ENCODE results near the gene OR5H14. TPM values are rescaled to one million over a fixed set of nuclear protein-coding genes. Genes with fewer than 3 reads are reported as not detected.

Gene OR5H14
- total and polyA plus RNA-seq, 2 of the 8 experiments (the other 6 are each of a cell fraction or from before 2014, with no cell fraction given): not detected

DNA sequence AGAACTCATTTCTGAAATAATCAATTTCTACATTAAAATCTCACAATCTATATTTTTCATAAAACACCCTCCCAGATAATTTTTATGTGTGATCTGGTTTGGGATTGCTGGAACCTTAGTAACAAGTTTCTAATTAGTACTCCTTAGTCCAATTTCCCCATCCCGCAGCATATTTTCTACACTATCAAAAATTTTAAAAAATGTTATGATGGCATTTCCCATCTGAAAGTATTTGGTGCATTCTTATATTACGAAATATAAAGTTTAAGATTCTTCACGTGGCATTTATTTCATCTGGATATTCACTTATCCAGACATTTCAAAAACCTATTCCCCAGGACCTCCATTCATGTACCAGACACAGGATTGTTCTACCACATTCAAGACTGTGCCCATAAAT is 1.5 kb downstream of the OR5H14 start:
- no peak overlapping the region for H3K27ac ChIP-seq (ENCODE audit: low read depth, low read length)
- CTCF ChIA-PET (ENCODE audit: partially characterized antibody): no interaction called here
- no peak overlapping the region for H2BK5ac ChIP-seq (ENCODE audit: low read depth, low read length)
- no peaks in the 10 kb centered on the region for H3K9me3 ChIP-seq (ENCODE audit: insufficient read depth in 2 of 2, low read depth in 1 of 2, low read length in 1 of 2)
- FAIRE-seq: no peak
- no peak overlapping the region for H2AFZ ChIP-seq (ENCODE audit: low read length)
- H3K4me1 ChIP-seq (replicated peaks in 1 of 4; ENCODE audit: control insufficient read depth in 3 of 4, insufficient read depth in 4 of 4, low read length in 3 of 4): no peaks in the 10 kb centered on the region
- H3K36me3 ChIP-seq (ENCODE audit: control insufficient read depth in 2 of 4, insufficient read depth in 4 of 4, low read length in 3 of 4): no peaks in the 10 kb centered on the region
- no peak overlapping the region for H3K18ac ChIP-seq (ENCODE audit: extremely low read depth, low read length)
- H3K4ac ChIP-seq (replicated peaks; ENCODE audit: insufficient read length, low read depth, low read length): no peak overlapping the region
- DNase-seq (ENCODE audit: low read depth in 1 of 2, low spot score in 2 of 2): no peak
- WGBS, 2 experiments (ENCODE audit: extremely low coverage in 1 of 2, insufficient coverage in 1 of 2, insufficient read length in 1 of 2, insufficient replicate concordance in 2 of 2, low coverage in 1 of 2, low lambda C conversion rate in 2 of 2, missing lambda C conversion rate in 1 of 2): 81% methylated on average over 3 of the region's 3 CpGs; no CpG with 5 or more reads in 1 of the 2 experiments
- H2BK12ac ChIP-seq (ENCODE audit: low read depth, low read length): no peak overlapping the region
- H3K23ac ChIP-seq (ENCODE audit: insufficient read length): no peak overlapping the region
- H3K4me3 ChIP-seq (ENCODE audit: extremely low read depth in 1 of 4, insufficient read depth in 2 of 4, low read depth in 3 of 4, low read length in 4 of 4): no peak overlapping the region
- POLR2A ChIA-PET (ENCODE audit: partially characterized antibody): no interaction called here
- no peak overlapping the region for H3K4me2 ChIP-seq (ENCODE audit: insufficient read depth in 1 of 2, low read depth in 2 of 2, low read length in 2 of 2)
- no peak overlapping the region for H4K91ac ChIP-seq (replicated peaks; ENCODE audit: insufficient read length, low read length)
- no peaks in the 10 kb centered on the region; the same call in 1 of the 2 replicates for H3K23me2 ChIP-seq (ENCODE audit: low read depth, low read length)
- H2AK5ac ChIP-seq (ENCODE audit: low read depth, low read length): no peak overlapping the region
- H3K14ac ChIP-seq (ENCODE audit: insufficient read length): no peak overlapping the region
- H2BK20ac ChIP-seq (ENCODE audit: low read length): no peak overlapping the region
- no peaks in the 10 kb centered on the region for H3K79me1 ChIP-seq (ENCODE audit: low read depth, low read length)
- H4K8ac ChIP-seq (ENCODE audit: extremely low read depth, insufficient read depth, low read length): no peak overlapping the region
- no peak overlapping the region for H3K9ac ChIP-seq (replicated peaks in 1 of 4; ENCODE audit: extremely low read depth in 1 of 4, low read depth in 3 of 4, low read length in 3 of 4)
- H3K27me3 ChIP-seq (replicated peaks in 1 of 4; ENCODE audit: control insufficient read depth in 3 of 4, extremely low read depth in 1 of 4, insufficient read depth in 3 of 4, low read length in 3 of 4): no peaks in the 10 kb centered on the region
- TF ChIP-seq BRCA1 (IDR thresholded peaks at IDR 0.05; ENCODE audit: low read depth, low read length) (no peak), TAF7 (optimal IDR thresholded peaks at IDR 0.05; ENCODE audit: borderline replicate concordance, low read depth, low read length) (no peak), CEBPB (IDR thresholded peaks at IDR 0.05; ENCODE audit: low read depth, low read length) (no peak), GTF2F1 (IDR thresholded peaks at IDR 0.05; ENCODE audit: borderline replicate concordance, low read depth, low read length) (no peak), CHD1 (IDR thresholded peaks at IDR 0.05; ENCODE audit: low read depth, low read length) (no peak), ASH2L (IDR thresholded peaks at IDR 0.05; ENCODE audit: low read length) (no peak), CBX8 (IDR thresholded peaks at IDR 0.05; ENCODE audit: borderline replicate concordance, low read depth, low read length) (no peak), RXRA (IDR thresholded peaks at IDR 0.05; ENCODE audit: insufficient read depth, low read depth, low read length) (no peak), SUZ12 (IDR thresholded peaks at IDR 0.05; ENCODE audit: low read length) (no peak), NRF1 (IDR thresholded peaks at IDR 0.05; ENCODE audit: low read depth, low read length) (no peak), SP2 (IDR thresholded peaks at IDR 0.05; ENCODE audit: low read length) (no peak)
- TF ChIP-seq, protein P1, sequence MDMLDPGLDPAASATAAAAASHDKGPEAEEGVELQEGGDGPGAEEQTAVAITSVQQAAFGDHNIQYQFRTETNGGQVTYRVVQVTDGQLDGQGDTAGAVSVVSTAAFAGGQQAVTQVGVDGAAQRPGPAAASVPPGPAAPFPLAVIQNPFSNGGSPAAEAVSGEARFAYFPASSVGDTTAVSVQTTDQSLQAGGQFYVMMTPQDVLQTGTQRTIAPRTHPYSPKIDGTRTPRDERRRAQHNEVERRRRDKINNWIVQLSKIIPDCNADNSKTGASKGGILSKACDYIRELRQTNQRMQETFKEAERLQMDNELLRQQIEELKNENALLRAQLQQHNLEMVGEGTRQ (IDR thresholded peaks at IDR 0.05; ENCODE audit: low read length): no peak
- H4K20me1 ChIP-seq (replicated peaks in 1 of 2; ENCODE audit: control insufficient read depth in 1 of 2, insufficient read depth in 2 of 2, low read length in 2 of 2): no peaks in the 10 kb centered on the region
- H2BK120ac ChIP-seq (replicated peaks; ENCODE audit: low read depth, low read length): no peak overlapping the region
- H2BK15ac ChIP-seq (ENCODE audit: low read length): no peak overlapping the region
- no peak overlapping the region for H3K56ac ChIP-seq (replicated peaks; ENCODE audit: insufficient read length, low read depth, low read length)
- H3K79me2 ChIP-seq (ENCODE audit: control insufficient read depth in 1 of 2, insufficient read depth in 2 of 2, low read length in 2 of 2): no peaks in the 10 kb centered on the region
- no peak overlapping the region for H4K5ac ChIP-seq (ENCODE audit: insufficient read length, low read depth, low read length)
